ENCODE measurements around the gene LAG3. TPM values are rescaled to one million over a fixed set of nuclear protein-coding genes. Genes with fewer than 3 reads are reported as not detected.
A peak's percentile ranks its signal among the peaks of the same experiment; 100 is the strongest.

Gene LAG3
- total RNA-seq, 1 experiment from 2014 or later: 0.06 TPM

DNA sequence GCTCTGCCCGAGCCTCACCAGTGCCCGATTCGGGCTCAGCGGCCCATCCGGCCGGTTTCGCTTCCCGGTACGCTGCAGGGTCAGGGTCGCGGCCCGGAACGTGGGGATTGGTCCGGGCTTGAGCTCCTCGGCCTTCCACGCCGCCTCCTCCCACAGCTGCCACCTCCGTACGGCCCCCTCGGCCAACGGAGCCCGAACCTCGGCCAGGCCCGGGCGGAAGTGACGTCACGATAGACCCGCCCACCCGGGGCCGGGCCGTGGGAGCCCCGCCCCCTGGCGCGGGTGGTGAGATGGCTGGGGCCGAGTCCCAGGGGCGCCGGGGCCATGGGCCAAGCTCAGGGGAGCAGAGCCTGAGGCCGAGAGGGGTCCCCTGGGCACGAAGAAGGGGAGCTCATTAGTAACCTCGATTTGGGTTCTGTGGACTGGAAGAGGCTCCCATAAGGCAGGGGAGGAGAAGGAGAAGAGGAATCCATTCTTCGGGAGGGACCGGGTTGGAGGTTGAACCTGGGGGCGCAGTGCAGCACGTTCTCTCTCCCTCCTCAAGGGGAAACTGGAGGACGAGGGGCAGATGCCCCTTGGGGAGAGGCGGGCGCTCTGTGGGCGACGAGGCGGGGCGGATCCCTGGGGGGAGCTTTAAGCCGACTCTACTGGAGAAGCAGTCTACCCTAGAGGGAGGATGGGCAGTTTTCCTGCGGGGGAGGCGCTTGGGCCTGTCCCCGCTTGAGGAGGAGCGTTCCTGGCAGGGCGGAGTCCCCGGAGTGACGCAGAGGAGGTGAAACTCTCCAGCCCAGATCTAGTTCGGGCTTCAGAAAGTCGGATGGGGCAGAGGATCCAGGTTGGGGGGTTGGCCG lies 19.2 kb upstream of the LAG3 start, which contains the start of gene MLF2:
Gene MLF2, minus strand, starts transcription at position 221 of the 851 bp plus-strand sequence. CDS start 807 bp downstream, outside the sequence.
- peak; percentile 99 for DNase-seq (ENCODE audit: low spot score)

- no peak for DNase-seq (ENCODE audit: low spot score)
Measured at GRCh38 chr12:6753772-6754356, 18.5 kb upstream of the LAG3 start.

- DNase-seq (ENCODE audit: low spot score): no peak
Measured at GRCh38 chr12:6754411-6754810, 17.9 kb upstream of the LAG3 start.

DNA sequence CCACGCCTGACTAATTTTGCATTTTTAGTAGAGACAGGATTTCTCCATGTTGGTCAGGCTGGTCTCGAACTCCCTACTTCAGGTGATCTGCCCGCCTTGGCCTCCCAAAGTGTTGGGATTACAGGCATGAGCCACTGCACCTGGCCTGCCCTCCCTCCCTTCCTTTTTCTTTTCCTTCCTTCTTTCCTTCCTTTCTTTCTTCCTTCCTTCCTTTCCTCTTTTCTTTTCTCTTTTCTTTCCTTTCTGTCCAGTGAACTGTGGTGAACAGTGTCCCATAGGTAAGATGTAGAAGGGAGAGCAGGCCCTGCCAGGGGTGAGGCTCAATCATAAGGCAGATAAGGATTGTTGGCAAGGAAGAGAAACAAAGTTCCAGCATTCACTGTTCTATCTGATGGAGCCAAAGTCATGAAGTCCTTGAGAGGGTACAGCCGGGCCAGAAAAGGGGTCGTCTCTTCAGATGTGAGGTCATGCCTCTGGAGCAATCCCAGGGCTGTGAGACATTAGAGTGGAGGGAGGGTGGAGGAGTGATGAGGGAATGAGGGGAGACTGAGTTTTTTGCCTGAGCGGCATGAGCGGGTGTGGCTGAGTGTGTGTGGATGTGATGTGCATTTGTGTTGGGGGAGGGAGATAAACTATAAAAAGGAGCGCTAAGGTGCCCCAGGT lies 15.2 kb upstream of the LAG3 start:
- DNase-seq (ENCODE audit: low spot score): no peak

GRCh38 chr12:6758506-6759095 lies 13.7 kb upstream of the LAG3 start:
- no peak for DNase-seq (ENCODE audit: low spot score)

- DNase-seq (ENCODE audit: low spot score): no peak
Measured at GRCh38 chr12:6759741-6760140, 12.6 kb upstream of the LAG3 start.

DNA sequence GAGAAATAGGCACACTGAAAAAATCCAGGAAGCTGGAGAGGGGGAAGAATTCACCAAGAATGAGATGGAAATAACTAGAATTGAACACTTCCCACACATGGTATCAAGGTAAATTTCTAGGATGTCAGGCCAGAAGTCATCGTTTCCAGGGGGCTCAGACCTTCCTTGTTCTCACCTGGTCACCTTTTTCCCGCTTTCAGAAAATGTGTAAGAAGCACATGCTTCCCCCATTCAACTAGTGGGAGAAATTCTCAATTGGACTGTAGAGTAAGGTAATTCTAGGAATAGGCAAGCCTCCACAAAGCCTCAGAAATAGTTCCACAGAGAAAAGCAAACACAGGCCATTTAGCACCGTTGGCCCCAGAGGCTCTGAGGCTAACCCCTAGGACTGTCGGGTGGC lies 8.9 kb upstream of the LAG3 start:
- DNase-seq (ENCODE audit: low spot score): no peak

GRCh38 chr12:6764011-6764828 lies 8.1 kb upstream of the LAG3 start:
- peak; percentile 100 for DNase-seq (ENCODE audit: low spot score)

DNA sequence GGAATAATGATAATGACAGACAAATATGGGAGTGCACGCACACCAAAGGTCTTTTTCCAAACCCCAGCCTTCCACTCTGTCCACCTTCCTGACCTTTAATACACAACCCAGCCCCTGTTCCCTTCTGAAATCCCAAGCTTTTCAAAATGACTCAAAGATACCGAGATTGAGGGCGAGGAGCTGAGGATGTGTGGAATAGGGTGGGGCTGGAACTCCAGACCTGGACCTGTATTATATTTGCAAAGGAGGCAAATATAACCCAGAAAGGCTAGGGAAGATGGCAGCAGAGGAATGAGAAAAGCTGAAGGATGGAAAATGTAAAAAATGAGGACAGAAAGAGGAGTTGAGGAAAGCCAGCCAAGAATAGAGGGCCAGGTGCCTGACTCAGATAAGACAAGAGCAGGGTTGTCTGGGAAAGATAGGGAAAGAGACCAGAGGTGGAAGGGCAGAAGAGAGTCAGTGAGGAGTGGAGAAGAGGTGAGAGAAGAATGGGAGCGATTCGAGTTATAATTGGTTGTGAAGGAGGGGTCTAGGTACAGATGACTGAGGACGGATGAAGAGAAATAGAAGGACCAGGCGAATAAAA lies 7.2 kb upstream of the LAG3 start:
- DNase-seq (ENCODE audit: low spot score): no peak

DNA sequence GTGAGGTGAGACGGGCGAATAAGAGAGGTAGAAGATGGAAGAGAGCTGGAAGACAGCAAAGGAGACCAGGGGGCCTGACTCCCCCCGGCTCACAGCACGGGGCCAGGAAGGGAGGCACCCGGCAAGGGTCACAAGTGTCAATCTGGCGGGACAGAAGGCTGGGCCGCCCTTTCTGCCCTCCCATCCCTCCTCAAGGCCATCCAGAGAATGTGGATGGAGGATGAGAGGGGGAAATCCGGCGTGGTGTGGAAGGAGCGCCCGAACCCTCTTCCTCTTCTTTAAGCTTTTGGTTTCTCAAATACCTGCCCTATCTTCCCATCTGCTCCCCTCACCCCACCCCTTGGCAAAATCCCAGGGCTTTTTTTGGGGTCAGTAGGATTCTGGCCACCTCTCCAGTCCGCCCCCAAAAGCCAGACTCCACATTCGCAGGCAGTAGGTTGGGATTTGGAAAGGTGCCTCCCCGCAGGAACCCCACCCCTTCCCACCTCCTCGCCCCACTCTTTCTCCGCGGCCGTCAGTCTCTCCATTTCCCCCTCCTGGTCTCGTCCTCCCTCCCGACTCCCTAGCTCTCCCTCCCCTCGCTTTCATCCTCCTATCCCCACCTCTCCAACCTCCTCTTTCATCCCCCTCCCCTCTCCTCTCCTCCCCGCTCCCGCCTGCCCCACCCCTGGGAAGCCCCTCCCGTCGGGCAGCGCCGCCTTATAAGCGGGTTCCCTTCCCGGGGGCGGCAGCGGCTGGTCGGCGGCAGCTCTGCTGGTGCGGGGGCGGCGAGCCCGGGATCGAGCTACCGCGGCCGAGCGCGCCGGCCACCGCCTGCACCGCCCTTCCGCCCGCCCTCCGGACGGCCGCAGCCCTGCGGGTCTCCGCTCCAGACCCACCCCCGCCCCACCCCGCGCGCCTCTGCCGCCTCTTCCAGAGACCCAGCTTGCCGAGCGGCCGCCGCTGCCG lies 6.4 kb upstream of the LAG3 start, which contains the start of gene PTMS:
Gene PTMS, plus strand, starts transcription at position 730 of the 948 bp plus-strand sequence. CDS start 343 bp downstream, outside the sequence.
- peak; percentile 98 for DNase-seq (ENCODE audit: low spot score)

DNA sequence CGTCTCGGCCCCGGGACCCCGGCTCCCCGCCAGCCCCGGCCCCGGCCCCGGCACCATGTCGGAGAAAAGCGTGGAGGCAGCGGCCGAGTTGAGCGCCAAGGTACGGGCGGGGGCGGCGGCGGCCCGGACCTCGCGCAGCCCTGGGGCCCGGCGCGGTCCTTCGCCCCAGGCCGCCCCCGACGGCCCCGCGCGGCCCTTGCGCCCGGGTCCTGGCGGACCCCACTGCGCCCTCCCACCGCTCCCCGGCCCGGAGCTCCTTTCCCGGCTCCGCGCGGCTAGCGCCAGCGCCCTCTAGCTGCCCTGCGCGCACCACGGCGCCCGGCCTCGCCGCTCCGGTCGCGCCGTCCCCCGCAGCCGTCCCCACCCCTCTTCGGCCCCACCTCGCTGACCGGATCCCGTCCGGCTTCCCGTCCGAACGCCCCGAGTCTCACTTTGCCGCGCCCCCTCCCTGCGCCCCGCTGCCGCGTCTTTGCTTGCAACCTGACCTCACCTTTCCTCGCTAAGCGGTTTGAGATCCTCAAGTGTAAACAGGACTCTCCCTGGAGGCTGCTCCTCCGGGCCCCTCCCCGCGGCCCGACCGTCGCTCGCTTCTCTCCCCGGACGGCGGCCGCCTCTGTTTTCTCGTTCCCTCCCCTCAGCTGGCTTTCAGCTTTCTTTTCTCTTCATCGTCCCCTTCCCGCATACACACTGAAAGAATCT lies 5.5 kb upstream of the LAG3 start:
- DNase-seq (ENCODE audit: low spot score): peak; percentile 50

DNA sequence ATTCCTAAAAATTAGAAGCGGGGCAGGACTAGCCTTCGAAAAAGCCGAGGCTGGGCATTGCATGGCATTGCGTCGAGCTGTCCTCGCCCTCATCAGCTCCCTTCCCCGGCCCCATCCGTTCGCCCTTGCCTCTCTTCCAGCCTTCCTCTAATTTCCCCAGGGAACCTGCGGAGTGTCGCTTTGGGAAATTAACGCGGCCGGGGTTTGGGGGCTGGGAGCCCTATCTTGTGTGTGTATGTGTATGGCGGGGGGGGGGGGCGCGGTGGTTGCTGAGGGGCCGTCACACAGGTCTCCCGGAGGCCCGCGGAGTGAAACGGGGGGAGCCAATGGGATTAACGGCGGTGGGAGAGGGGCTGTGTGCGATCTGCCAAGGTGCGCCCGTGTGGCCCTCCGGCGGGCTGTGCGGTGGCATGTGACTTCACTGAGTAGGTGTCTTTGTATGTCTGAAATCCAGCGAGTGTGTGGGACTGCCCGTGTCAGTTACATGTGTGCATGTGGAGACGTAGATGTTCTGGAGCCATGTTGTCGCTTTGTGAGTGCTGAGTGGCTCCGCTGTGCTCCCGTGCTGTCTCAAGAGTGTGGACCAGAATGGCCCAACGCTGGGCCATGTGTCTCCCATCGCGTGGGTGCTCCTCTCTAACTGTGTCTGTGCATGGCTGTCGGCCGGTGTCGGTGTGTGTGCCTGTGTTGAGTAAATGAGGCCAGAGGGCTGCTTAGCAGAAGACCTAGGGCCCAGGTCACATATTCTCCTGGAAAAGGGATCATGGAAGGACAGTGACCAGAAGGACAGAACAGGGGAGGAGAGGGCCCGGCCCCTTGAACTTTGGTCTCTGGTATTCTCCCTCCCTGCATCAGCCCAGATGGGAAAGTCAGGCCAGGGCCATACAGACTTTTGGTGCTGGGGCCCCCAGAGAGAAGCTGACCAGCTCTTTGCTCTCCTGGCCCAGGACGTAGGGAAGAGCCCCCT lies 4.7 kb upstream of the LAG3 start:
- DNase-seq (ENCODE audit: low spot score): no peak

GRCh38 chr12:6768437-6768914 lies 3.8 kb upstream of the LAG3 start:
- no peak for DNase-seq (ENCODE audit: low spot score)

DNA sequence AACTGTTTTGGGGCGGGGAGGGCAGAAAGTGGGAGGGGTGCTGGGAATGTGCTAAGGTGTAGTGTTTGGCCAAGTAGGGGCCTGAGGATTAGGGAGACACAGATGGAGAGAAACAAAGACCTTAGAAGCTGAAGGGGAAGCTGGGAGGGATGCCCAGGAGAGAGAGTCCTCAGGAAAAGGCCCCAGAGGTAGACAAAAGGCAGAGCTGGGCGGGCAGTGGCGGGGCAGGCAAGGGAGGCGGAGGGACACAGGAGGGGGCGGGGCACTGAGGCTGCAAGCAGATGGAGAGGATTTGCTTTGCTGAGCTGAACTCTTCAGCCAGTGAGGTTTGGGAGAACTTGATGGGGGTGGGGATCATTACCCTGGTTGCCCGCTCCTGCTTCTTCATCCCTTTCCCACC lies 3.3 kb upstream of the LAG3 start:
- no peak for DNase-seq (ENCODE audit: low spot score)

DNA sequence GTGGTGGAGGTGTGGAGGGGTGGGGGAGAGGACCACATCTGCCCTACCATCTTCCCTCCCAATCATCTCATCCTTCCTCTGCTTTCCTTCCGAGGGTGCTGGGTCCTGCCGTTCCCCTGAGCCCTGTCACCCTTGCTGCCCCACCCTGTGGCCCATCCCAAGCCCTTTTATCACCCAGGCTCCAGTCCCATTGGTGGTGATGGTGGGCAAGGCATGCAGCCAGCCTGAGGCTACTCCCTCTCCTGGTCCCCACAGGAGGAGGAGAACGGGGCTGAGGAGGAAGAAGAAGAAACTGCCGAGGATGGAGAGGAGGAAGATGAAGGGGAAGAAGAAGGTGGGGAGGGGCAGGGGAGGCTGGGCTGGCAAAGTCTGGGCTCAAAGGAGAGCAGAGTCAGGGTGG lies 2.7 kb upstream of the LAG3 start:
- DNase-seq (ENCODE audit: low spot score): no peak

GRCh38 chr12:6770094-6770493 lies 2.2 kb upstream of the LAG3 start:
- no peak for DNase-seq (ENCODE audit: low spot score)

- DNase-seq (ENCODE audit: low spot score): no peak
Measured at GRCh38 chr12:6770600-6770999, 1.7 kb upstream of the LAG3 start.

DNA sequence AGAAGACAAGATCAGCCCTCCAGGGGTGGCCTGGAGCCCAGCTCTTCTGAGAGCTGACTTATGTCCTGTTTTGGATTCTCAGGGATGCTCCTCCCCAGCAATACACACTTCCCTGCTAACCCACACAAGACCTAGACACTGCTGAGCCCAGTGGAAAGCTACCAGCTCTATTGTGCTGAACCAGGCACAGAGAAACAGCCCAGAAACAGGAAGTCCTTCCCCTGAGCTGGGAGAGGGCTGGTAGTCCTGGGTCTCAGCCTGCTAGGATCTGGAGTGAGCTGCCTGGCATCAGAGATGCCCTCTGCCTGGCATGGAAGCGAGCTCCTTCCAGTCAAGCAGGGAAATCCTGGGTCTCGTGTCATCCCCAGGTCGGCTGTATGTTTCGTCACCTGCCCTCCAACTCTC lies 1.2 kb upstream of the LAG3 start:
- DNase-seq (ENCODE audit: low spot score): no peak

All from H4 (cell line).